RWPE2 (cell line): ENCODE results near the gene NRIP1.

Experiments
- ATAC-seq: fragments of 200-7000 bp; cut with Tn5 transposase; 3 replicates; pipeline ENCODE4 v1.9.1; 2021; ENCODE audit warnings: low read depth
- DNase-seq: peaks from one replicate; pipeline ENCODE4 v3.0.0-alpha.2; 2020; ENCODE audit warnings: low spot score
- H3K27ac ChIP-seq: fragments of 450-650 bp; 2 replicates; pipeline ENCODE4 v1.5.1; 2017; ENCODE audit warnings: mild to moderate bottlenecking; ENCODE audit not compliant: poor library complexity, severe bottlenecking
- H3K27me3 ChIP-seq: fragments of 250-450 bp; sonication (Bioruptor Pico); 2 replicates; pipeline ENCODE4 v1.5.1; 2021; ENCODE audit warnings: mild to moderate bottlenecking, moderate library complexity; ENCODE audit not compliant: insufficient read depth, poor library complexity, severe bottlenecking
- H3K36me3 ChIP-seq: fragments of 250-450 bp; sonication (Bioruptor Pico); 2 replicates; pipeline ENCODE4 v1.5.1; 2020; ENCODE audit warnings: low read depth, mild to moderate bottlenecking, moderate library complexity
- H3K4me1 ChIP-seq: fragments of 250-450 bp; sonication (Bioruptor Pico); 2 replicates; pipeline ENCODE4 v1.5.1; 2021; ENCODE audit warnings: mild to moderate bottlenecking, moderate library complexity; ENCODE audit not compliant: insufficient read depth, poor library complexity, severe bottlenecking
- H3K4me3 ChIP-seq: fragments of 250-450 bp; sonication (Bioruptor Pico); 2 replicates; pipeline ENCODE4 v1.5.1; 2021; ENCODE audit warnings: mild to moderate bottlenecking, moderate library complexity; ENCODE audit not compliant: severe bottlenecking
- H3K9me3 ChIP-seq: fragments of 250-450 bp; sonication (Bioruptor Pico); 2 replicates; pipeline ENCODE4 v1.5.1; 2021; ENCODE audit warnings: mild to moderate bottlenecking, moderate library complexity; ENCODE audit not compliant: severe bottlenecking
- CTCF ChIP-seq: fragments of 450-650 bp; IDR thresholded peaks from one replicate; pipeline ENCODE4 v1.5.1; 2017; ENCODE audit warnings: mild to moderate bottlenecking, moderate library complexity; ENCODE audit not compliant: poor library complexity, severe bottlenecking

Gene NRIP1

DNA sequence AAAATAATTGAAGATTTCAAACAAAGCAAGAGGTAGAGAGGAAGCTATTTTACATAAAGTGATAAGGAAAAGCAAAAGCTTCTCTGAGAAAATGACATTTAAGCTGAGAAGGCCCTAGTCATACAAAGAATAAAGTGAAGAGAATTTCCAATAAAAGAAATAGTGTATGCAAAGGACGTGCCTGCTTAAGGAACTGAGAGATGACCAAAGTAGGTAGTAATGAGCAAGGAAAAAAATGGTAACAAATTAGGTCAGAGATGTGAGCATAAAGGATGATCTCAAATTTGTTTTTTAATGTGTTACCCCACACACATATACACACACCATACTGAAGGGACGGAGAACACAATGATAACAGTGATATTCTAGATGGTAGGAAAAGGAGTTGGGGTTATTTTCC is 46.4 kb downstream of the NRIP1 start:
- H3K36me3 ChIP-seq = peaks cover 14% of the 10 kb centered on the region
- no peaks in the 10 kb centered on the region for H3K27me3 ChIP-seq
- ATAC-seq (no peak), DNase-seq (no peak)
- H3K4me1 ChIP-seq = peaks cover 24% of the 10 kb centered on the region
- H3K9me3 ChIP-seq = no peaks in the 10 kb centered on the region
- no peak overlapping the region for H3K27ac ChIP-seq
- no peak overlapping the region for H3K4me3 ChIP-seq
- TF ChIP-seq CTCF = no peak

GRCh38 chr21:15015622-15016471 is 49.0 kb downstream of the NRIP1 start:
- no peak for TF ChIP-seq CTCF
- Histone ChIP-seq H3K4me1 (peaks cover 24% of the 10 kb centered on the region), H3K36me3 (peaks cover 31% of the 10 kb centered on the region), H3K27ac (peak overlapping the region; percentile 78), H3K9me3 (no peaks in the 10 kb centered on the region), H3K27me3 (no peaks in the 10 kb centered on the region), H3K4me3 (no peak overlapping the region)
- ATAC-seq = peak; percentile 98
- DNase-seq = no peak

GRCh38 chr21:15014221-15014620 is 50.6 kb downstream of the NRIP1 start:
- ATAC-seq (no peak), DNase-seq (no peak)
- no peaks in the 10 kb centered on the region for H3K27me3 ChIP-seq
- no peak for TF ChIP-seq CTCF
- H3K27ac ChIP-seq = no peak overlapping the region
- H3K9me3 ChIP-seq = no peaks in the 10 kb centered on the region
- no peak overlapping the region for H3K4me3 ChIP-seq
- H3K36me3 ChIP-seq = peaks cover 35% of the 10 kb centered on the region
- H3K4me1 ChIP-seq = peaks cover 34% of the 10 kb centered on the region

DNA sequence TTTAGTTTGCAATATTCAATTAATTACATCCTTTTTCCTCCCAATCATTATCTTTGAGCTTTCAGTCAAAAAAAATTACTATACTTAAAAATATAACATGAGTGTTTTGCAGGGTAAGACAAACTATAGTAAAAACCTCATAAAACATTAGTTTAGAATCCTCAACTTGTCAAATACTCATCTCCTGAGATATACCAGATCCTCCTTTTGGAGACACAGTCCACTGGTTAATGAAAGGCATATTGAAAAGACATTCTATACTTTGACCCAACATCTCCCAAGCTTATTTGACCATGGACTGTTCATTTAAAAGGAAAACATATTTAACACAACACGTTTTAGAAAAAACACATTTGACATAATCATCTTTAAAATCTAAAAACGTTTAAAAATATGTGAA is 52.8 kb downstream of the NRIP1 start:
- H3K36me3 ChIP-seq = peaks cover 35% of the 10 kb centered on the region
- no peaks in the 10 kb centered on the region for H3K27me3 ChIP-seq
- no peak overlapping the region for H3K27ac ChIP-seq
- ATAC-seq = no peak
- no peak for DNase-seq
- TF ChIP-seq CTCF = no peak
- H3K9me3 ChIP-seq = no peaks in the 10 kb centered on the region
- H3K4me1 ChIP-seq = peaks cover 31% of the 10 kb centered on the region
- no peak overlapping the region for H3K4me3 ChIP-seq

GRCh38 chr21:15010645-15011044 is 54.2 kb downstream of the NRIP1 start:
- ATAC-seq = no peak
- no peak for DNase-seq
- no peaks in the 10 kb centered on the region for H3K27me3 ChIP-seq
- H3K36me3 ChIP-seq = peaks cover 40% of the 10 kb centered on the region
- H3K9me3 ChIP-seq = no peaks in the 10 kb centered on the region
- TF ChIP-seq CTCF = no peak
- no peak overlapping the region for H3K4me3 ChIP-seq
- H3K4me1 ChIP-seq = peaks cover 28% of the 10 kb centered on the region
- no peak overlapping the region for H3K27ac ChIP-seq
